HL-60/S4 (cell line): ENCODE data around the gene TIAM1.

Experiments used
- in situ Hi-C: fragments of 300-500 bp; cut with MboI; formaldehyde crosslinking; loops from 2 replicates; pipeline ENCODE4 v1.14.3; 2022; ENCODE audit warnings: low sequenced_read_pairs

Gene TIAM1

DNA sequence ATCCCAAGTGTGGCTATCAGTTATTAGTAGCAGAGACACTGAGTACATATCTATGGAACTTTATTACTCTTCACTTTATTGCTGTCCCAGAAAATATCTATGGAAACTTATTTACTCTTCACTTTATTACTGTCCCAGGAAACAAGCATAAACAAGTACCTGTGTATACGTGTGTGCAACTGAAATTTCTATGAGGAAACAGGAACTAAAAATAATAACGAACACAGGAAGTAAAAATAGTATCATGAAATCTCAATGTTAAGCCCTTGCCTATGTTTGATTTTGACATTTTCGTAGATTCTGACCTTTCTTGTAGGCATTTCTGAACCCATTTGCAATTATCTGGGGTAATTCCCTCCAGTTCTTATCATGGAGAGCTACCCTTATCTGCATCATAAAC lies 240.9 kb downstream of the TIAM1 start:
- in situ Hi-C loops: loop anchor here (10.0 kb wide), 1 partner anchor 82 kb away; no protein-coding TSS in a partner anchor

DNA sequence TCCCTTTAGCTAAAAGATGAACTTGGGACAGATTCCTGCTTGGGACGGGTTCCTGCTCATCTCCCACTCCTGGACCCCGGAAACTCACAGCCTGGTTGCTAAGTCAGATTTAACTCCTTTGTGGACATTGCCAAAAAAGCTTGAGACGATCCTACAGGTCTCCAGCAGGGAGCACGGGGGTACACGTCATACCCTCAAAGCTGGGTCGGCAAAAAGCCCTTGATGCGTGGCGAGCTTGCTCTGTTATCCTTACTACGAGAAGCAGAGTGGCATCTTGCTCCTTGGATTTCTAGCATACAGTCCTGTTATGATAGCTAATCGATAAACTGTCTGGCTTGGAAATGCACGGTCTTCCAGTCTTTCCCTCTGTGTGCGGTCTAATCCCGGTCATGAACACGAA lies 244.9 kb downstream of the TIAM1 start:
- in situ Hi-C loops: no loop called here

GRCh38 chr21:31098576-31099005 lies 245.5 kb downstream of the TIAM1 start:
- in situ Hi-C loops: no loop called here

GRCh38 chr21:31092832-31093625 lies 251.0 kb downstream of the TIAM1 start:
- in situ Hi-C loops: no loop called here

DNA sequence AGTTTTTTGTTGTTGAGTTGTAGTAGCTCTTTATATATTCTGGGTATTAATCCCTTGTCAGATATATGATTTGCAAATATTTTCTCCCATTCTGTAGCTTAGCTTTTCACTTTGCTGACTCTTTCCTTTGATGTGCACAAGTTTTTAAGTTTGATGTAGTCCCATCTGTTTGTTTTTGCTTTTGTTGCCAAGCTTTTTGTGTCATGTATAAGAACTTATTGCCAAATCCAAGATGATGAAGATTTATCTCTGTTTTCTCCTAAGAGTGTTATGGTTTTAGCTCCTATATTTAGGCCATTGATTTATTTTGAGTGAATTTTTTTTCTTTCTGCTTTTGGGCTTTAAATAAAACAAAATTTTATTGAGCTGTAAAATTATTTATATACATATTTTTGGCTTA lies 253.7 kb downstream of the TIAM1 start:
- in situ Hi-C loops: no loop called here

DNA sequence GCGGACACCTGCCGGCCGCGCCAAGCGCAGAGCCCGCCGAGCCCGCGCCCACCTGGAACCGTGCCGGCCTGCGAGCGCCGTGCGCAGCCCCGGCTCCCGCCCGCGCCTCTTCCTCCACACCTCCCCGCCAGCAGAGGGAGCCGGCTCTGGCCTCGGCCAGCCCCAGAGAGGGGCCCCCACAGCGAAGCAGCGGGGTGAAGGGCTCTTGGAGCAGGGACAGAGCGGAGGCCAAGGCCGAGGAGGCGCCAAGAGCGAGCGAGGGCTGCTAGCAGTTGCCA lies 255.6 kb downstream of the TIAM1 start:
- in situ Hi-C loops: no loop called here

GRCh38 chr21:31087639-31088473 lies 256.2 kb downstream of the TIAM1 start:
- in situ Hi-C loops: no loop called here

GRCh38 chr21:31084689-31085088 lies 259.4 kb downstream of the TIAM1 start:
- in situ Hi-C loops: no loop called here

- in situ Hi-C loops: no loop called here
Measured at GRCh38 chr21:31078796-31079195, 265.3 kb downstream of the TIAM1 start.

- in situ Hi-C loops: no loop called here
Measured at GRCh38 chr21:31078216-31078615, 265.8 kb downstream of the TIAM1 start.

GRCh38 chr21:31075848-31076247 lies 268.2 kb downstream of the TIAM1 start:
- in situ Hi-C loops: no loop called here

- in situ Hi-C loops: no loop called here
Measured at GRCh38 chr21:31072533-31072932, 271.5 kb downstream of the TIAM1 start.
